Astrocyte of the spinal cord (primary cell): Measurements from ENCODE around the gene PHLDB3.
A peak's percentile ranks its signal among the peaks of the same experiment; 100 is the strongest.

Source experiments
- DNase-seq: peaks from one replicate; pipeline ENCODE4 v3.0.0; 2011; ENCODE audit warnings: low read depth, low spot score
- H3K4me3 ChIP-seq: 2 replicates; pipeline ENCODE4 v1.5.1; 2011; ENCODE audit warnings: low read depth, mild to moderate bottlenecking, low read length, moderate library complexity
- in situ Hi-C: cut with HindIII; loops from 2 replicates; pipeline ENCODE4 v1.10.0; 2017; ENCODE audit warnings: low sequenced_read_pairs
- TF ChIP-seq, protein P1 (sequence below): IDR thresholded peaks from 2 replicates; pipeline ENCODE4 v1.5.1; 2012; ENCODE audit warnings: low read depth, mild to moderate bottlenecking, low read length, inconsistent platforms

The PHLDB3 gene

DNA sequence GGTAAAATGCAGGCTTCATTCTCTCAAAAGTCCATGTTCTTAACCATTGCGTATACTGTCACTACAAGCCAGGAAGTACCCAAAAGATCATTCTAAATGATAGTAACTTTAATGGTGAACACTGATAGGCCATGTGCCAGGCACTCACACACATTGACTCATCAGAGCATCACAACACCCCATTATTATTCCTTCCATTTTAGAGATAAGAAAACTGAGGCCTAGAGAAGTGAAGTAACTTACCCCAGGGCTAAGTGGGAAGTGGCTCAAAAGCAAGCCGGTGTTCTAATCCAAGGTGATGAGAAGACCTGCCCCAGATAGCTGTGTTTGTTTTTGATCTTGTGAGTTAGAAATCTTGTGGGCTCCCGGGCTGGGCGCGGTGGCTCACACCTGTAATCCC is 1.4 kb upstream of the PHLDB3 start:
- DNase-seq = no peak
- TF ChIP-seq, protein P1, sequence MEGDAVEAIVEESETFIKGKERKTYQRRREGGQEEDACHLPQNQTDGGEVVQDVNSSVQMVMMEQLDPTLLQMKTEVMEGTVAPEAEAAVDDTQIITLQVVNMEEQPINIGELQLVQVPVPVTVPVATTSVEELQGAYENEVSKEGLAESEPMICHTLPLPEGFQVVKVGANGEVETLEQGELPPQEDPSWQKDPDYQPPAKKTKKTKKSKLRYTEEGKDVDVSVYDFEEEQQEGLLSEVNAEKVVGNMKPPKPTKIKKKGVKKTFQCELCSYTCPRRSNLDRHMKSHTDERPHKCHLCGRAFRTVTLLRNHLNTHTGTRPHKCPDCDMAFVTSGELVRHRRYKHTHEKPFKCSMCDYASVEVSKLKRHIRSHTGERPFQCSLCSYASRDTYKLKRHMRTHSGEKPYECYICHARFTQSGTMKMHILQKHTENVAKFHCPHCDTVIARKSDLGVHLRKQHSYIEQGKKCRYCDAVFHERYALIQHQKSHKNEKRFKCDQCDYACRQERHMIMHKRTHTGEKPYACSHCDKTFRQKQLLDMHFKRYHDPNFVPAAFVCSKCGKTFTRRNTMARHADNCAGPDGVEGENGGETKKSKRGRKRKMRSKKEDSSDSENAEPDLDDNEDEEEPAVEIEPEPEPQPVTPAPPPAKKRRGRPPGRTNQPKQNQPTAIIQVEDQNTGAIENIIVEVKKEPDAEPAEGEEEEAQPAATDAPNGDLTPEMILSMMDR = no peak
- no peak overlapping the region for H3K4me3 ChIP-seq
- in situ Hi-C loops = no loop called here

DNA sequence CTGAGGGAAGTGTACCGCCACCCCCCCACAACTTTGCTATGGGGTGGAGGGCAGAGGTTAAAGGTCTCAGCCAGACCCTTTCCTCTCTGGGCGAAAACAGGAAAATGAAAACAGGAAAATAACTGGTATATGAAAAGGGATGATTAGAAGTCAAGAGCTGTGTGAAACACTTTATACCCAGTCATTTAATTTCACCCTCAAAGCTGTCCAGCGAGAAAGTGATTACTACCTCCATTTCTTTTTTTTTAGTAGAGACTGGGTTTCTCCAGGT is 575 bp upstream of the PHLDB3 start:
- no peak overlapping the region for H3K4me3 ChIP-seq

DNA sequence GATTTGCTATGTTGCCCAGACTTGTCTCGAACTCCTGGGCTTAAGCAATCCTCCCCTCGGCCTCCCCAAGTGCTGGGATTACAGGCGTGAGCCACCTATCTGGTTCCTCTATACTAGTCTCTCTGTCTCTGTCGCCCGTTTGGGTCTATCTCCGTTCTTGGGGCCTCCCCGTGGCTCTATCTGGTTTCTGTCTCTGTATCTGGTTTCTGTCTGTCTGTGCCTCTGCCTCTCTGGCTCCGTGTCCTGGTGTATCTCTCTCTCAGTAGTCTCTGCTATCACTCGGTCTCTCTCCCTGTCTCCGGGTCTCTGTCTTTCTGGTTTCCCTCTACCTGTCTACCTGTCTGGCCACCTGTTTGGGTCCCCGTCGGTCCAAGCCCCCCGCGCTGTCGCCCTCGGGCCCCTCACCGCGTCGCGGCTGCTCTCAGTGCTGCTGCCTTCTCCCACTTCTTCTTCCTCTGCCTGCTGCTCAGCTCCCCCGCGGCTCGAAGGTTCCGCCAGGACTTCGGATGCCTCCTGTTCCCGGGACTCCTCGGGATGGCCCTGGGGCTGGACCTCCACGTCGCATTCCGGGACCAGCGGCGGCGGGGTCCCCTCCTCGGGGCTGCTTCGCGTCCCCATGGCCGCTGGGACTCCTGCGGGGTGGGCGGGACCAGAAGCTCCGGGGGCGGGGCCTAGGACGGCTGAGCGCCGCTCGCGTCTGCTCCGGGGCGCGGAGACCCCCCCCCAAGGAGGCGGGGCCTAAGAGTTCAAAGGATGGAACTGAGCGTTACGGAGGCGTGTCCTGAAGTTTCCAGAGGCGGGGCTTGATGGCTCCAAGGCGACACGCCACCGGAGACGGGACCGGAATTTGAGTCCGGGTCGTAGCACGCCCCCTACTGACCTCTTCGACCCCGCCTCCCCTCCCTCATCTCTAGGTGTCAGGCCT is 783 bp downstream of the PHLDB3 start:
- TF ChIP-seq, protein P1 = no peak
- DNase-seq = peak; percentile 90
- in situ Hi-C loops = no loop called here
- peak overlapping the region; percentile 78 for H3K4me3 ChIP-seq

More for the DNA sequence above, 575 bp upstream of the PHLDB3 start:
- TF ChIP-seq, protein P1 = no peak
- in situ Hi-C loops = no loop called here
- DNase-seq = no peak

DNA sequence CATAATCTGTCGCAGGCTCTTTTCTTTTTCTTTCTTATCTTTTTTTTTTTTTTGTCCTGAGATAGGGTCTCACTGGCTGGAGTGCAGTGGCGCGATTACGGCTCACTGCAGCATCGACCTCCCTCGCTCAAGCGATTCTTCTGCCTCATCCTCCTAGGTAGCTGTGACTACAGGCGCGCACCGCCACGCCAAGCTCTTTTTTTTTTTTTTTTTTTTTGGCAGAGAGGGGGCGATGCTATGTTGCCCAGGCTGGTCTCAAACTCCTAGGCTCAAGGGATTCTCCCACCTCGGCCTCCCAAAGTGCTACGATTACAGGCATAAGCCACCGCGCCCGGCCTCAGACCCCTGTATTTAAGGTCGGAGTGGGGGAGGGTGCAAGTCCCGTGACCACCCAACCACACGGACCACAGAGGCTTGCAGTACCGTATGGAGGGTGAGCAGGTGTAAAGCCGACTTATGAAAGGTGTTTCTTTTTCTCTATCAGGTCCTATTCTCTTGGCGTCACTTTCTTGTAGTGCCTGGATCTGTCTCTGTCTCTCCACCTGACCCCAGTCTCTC is 2.0 kb downstream of the PHLDB3 start:
- in situ Hi-C loops = no loop called here
- TF ChIP-seq, protein P1 = no peak
- DNase-seq = no peak
- no peak overlapping the region for H3K4me3 ChIP-seq

DNA sequence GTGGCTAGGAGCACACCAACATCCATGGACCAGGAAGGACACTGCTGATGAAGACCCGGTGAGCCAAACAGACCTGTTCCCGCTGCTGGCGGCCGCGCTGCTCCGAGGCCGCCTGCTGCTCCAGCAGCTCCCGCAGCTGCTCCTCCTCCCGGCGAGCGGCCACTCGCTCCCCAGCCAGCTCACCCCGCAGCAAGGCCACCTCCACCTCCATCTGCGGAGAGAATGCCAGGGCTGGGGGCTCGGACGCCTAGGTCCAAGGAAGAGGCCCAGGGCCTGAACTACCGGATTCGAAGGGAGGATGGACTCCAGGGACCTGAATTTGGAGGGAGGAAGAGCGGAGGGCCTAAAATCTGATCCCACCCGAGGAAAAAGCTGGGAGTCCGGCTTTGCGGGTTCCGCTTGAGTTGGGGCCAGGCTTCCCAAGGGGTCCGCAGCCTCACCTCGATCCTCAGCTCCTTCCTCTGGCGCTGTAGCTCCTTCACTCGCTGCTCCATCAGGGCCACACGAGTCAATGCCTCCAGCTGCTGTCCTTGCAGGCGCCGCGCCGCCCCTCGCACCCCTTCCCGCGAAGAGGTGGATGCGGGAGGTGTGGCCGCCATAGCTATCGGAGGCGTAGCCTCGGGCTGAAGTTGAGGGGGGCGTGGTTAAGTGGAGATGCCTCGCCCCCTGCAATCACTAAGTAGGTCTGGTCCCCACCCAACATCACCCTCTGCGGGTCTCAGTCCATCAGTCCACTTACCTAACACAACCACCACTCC is 2.7 kb downstream of the PHLDB3 start:
- no peak for DNase-seq
- in situ Hi-C loops = no loop called here
- TF ChIP-seq, protein P1 = no peak
- H3K4me3 ChIP-seq = no peak overlapping the region

DNA sequence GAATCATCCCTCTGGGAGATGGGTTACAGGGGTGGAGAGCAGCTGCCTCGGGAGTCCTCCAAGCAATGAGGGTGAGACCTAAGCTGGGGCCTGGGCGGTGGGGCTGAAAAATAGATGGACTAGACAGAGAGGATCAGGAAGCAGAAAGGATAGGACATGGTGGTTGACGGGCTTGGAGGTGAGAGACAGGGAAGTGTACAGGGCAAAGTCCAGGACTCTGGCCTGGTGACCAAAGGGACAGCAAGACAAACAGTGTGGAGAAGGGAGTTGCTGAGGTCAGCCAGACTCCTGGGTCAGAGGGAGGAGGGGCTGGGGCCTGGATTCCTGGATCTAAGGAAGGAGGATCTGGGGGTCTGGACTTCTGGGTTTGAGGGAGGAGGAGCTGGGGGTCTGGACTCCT is 5.5 kb downstream of the PHLDB3 start:
- TF ChIP-seq, protein P1 = no peak
- in situ Hi-C loops = no loop called here
- H3K4me3 ChIP-seq = no peak overlapping the region
- DNase-seq = no peak
